ENCODE measurements around the gene HS3ST4.

GRCh38 chr16:26102369-26102768, 410.6 kb downstream of the HS3ST4 start:
- TF ChIP-seq CTCF (IDR thresholded peaks at IDR 0.05) (no peak), EZH2 (IDR thresholded peaks at IDR 0.05; ENCODE audit: borderline replicate concordance, insufficient read depth, low read depth, low read length, poor library complexity, severe bottlenecking) (no peak)

Measured in B cell (primary cell).